ENCODE data around the gene ZMIZ1. TPM values are rescaled to one million over a fixed set of nuclear protein-coding genes. Genes with fewer than 3 reads are reported as not detected.
"Not testable (repeated sequence)": the region's sequence is repeated elsewhere in the genome, so short reads cannot be mapped to it uniquely, and the experiment has no call there.

Gene ZMIZ1
- total RNA-seq, 1 donor from 2014 or later = 173 TPM

GRCh38 chr10:79335094-79335469 lies 266.3 kb downstream of the ZMIZ1 start:
- DNase-seq (ENCODE audit: low spot score in 2 of 2, unreplicated experiment in 2 of 2) = no peak
- peaks cover 4% of the 10 kb centered on the region for H3K9me3 Mint-ChIP-seq
- no peaks in the 10 kb centered on the region for H3K27me3 Mint-ChIP-seq (ENCODE audit: low read depth)
- TF ChIP-seq, protein P1, sequence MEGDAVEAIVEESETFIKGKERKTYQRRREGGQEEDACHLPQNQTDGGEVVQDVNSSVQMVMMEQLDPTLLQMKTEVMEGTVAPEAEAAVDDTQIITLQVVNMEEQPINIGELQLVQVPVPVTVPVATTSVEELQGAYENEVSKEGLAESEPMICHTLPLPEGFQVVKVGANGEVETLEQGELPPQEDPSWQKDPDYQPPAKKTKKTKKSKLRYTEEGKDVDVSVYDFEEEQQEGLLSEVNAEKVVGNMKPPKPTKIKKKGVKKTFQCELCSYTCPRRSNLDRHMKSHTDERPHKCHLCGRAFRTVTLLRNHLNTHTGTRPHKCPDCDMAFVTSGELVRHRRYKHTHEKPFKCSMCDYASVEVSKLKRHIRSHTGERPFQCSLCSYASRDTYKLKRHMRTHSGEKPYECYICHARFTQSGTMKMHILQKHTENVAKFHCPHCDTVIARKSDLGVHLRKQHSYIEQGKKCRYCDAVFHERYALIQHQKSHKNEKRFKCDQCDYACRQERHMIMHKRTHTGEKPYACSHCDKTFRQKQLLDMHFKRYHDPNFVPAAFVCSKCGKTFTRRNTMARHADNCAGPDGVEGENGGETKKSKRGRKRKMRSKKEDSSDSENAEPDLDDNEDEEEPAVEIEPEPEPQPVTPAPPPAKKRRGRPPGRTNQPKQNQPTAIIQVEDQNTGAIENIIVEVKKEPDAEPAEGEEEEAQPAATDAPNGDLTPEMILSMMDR (IDR thresholded peaks at IDR 0.05; ENCODE audit: unreplicated experiment) = no peak
- no peak overlapping the region for H3K4me3 Mint-ChIP-seq
- H3K36me3 Mint-ChIP-seq = no peaks in the 10 kb centered on the region
- no peaks in the 10 kb centered on the region for H3K4me1 Mint-ChIP-seq
- no peak overlapping the region for H3K27ac Mint-ChIP-seq

DNA sequence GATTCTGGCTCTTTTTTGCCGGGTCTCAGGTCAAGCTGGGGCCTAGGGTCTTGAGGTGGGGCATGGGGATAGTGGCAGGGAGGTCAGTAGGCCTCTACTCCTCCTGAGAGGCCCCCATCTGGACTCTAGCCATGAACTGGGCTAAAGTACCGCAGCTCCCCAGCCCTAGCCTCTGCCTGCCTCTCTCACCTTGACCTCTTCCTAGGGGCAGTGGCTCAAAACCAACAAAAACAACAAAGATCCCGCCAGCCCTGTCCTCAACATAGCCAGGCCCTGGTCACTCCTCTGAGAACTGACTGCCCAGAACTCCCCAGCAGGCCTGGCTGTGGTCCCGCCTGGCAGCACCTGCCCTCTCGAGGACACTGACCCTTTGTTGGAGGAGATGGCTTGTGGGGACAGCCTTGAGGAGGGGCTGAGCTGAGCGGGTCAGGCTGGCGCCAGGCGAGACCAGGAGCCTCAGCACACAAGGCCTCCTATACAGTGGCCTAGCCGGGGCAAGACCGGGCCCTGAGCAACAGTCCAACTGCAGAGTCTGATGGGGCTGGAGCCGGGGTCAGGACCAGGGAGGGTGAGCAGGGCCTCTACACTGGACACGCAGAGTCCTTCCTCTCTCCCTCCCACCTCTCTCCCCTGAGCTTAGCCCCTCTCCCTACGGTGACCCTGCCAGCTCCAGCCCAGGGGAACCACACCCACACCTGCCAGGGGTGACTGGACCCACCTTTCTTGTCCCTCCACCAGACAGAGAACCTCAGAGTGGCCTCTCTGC lies 266.9 kb downstream of the ZMIZ1 start:
- H3K4me1 Mint-ChIP-seq = no peaks in the 10 kb centered on the region
- H3K36me3 Mint-ChIP-seq = no peaks in the 10 kb centered on the region
- H3K9me3 Mint-ChIP-seq = peaks cover 4% of the 10 kb centered on the region
- no peaks in the 10 kb centered on the region for H3K27me3 Mint-ChIP-seq (ENCODE audit: low read depth)
- H3K27ac Mint-ChIP-seq = no peak overlapping the region
- no peak for DNase-seq (ENCODE audit: low spot score in 2 of 2, unreplicated experiment in 2 of 2)
- H3K4me3 Mint-ChIP-seq = no peak overlapping the region
- TF ChIP-seq, protein P1 (IDR thresholded peaks at IDR 0.05; ENCODE audit: unreplicated experiment) = no peak

DNA sequence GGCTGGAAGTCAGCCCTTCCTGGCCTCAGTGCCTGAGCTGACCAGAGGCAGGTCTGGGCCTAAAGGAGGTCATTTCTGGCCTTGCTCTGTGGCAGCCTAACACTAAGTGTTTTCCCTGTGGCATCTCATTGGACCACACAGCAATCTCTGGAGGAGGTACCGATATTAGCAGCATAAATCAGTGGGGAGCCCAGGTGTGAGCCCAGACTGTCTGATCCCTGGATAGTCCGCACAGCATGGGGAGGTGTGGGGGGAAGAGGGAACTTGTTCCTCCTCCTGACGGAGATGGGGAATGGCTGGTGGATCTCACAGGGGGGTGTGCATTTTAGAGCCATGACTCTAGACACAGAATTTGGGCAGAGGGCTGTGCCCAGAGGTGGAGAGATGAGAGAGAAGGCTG lies 267.5 kb downstream of the ZMIZ1 start:
- Mint-ChIP-seq H3K27ac (no peak overlapping the region), H3K9me3 (peaks cover 4% of the 10 kb centered on the region), H3K4me3 (no peak overlapping the region), H3K36me3 (no peaks in the 10 kb centered on the region), H3K4me1 (no peaks in the 10 kb centered on the region), H3K27me3 (ENCODE audit: low read depth) (no peaks in the 10 kb centered on the region)
- TF ChIP-seq, protein P1 (IDR thresholded peaks at IDR 0.05; ENCODE audit: unreplicated experiment) = no peak
- no peak for DNase-seq (ENCODE audit: low spot score in 2 of 2, unreplicated experiment in 2 of 2)

GRCh38 chr10:79336739-79337138 lies 268.0 kb downstream of the ZMIZ1 start:
- Mint-ChIP-seq H3K27me3 (ENCODE audit: low read depth) (no peaks in the 10 kb centered on the region), H3K27ac (no peak overlapping the region), H3K4me1 (no peaks in the 10 kb centered on the region), H3K36me3 (no peaks in the 10 kb centered on the region), H3K9me3 (peaks cover 4% of the 10 kb centered on the region), H3K4me3 (no peak overlapping the region)
- DNase-seq (ENCODE audit: low spot score in 2 of 2, unreplicated experiment in 2 of 2) = no peak
- TF ChIP-seq, protein P1 (IDR thresholded peaks at IDR 0.05; ENCODE audit: unreplicated experiment) = no peak

DNA sequence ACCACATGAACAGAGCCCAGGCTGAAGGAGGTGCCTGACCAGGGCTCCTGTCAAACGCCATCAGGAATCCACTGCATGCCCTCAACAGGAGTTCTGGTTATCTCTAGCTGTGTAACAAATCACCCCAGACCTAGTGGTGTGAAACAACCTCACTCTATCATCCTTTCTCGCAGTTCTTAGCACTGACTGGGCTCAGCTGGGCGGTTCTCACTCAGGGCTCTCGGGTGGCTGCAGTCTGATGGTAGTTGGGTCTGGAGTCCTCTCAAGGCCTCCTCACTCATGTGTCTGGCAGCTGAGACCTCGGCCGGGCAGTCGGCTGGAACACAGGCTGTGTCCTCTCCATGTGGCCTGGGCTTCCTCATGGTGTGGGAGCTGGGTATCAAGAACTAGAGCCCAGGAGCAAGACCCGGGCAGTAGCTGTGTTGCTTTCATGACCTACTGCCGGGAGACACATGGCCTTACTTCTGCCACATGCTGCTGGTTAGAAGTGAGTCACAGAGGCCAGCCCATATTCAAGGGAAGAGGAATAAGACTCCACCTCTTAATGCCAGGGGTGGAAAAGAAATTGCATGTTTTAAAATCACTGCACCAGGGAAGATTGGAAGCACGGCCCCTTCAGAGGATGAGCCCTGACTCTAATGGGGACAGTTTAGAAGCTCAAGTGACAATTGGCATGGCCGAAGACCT lies 269.2 kb downstream of the ZMIZ1 start:
- DNase-seq (ENCODE audit: low spot score in 2 of 2, unreplicated experiment in 2 of 2); H3K4me3 Mint-ChIP-seq; H3K4me1 Mint-ChIP-seq; H3K27ac Mint-ChIP-seq; H3K9me3 Mint-ChIP-seq; H3K36me3 Mint-ChIP-seq; H3K27me3 Mint-ChIP-seq (ENCODE audit: low read depth): not testable (repeated sequence)

DNA sequence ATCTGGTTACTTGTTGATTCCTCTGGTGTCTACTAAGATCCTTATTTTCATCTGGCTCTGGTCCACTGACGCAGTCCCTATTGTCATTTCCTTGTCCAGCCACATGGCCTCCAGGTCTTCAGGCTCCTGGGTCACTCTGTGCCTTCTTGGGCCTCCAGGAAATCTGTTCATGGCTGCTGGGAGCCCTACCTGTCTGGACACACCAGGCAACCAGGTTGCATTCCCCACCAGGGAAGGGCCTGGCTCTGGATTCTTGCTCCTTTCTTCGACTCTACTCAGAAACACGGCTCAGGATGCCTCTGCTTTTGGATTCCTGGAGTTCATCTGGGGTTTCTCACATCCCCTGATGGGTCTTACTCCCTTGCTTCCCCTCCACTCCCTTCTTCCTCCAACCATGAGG lies 270.5 kb downstream of the ZMIZ1 start:
- no peaks in the 10 kb centered on the region for H3K9me3 Mint-ChIP-seq
- TF ChIP-seq, protein P1 (IDR thresholded peaks at IDR 0.05; ENCODE audit: unreplicated experiment) = no peak
- no peaks in the 10 kb centered on the region for H3K36me3 Mint-ChIP-seq
- H3K4me3 Mint-ChIP-seq = no peak overlapping the region
- no peak overlapping the region for H3K27ac Mint-ChIP-seq
- H3K27me3 Mint-ChIP-seq (ENCODE audit: low read depth) = no peaks in the 10 kb centered on the region
- peaks cover 3% of the 10 kb centered on the region for H3K4me1 Mint-ChIP-seq
- DNase-seq (ENCODE audit: low spot score in 2 of 2, unreplicated experiment in 2 of 2) = no peak

All from mesothelial cell of epicardium (in vitro differentiated cells).